ENCODE data around the gene PNO1.

GRCh38 chr2:68178954-68179627, 21.4 kb downstream of the PNO1 start:
- TF ChIP-seq POLR2A (IDR thresholded peaks at IDR 0.05; ENCODE audit: low read length), result no peak
- TF ChIP-seq PBX3 (IDR thresholded peaks at IDR 0.05), result no peak
- no peak for TF ChIP-seq CTCF (IDR thresholded peaks at IDR 0.05)
- no peak for TF ChIP-seq POLR2AphosphoS2 (conservative IDR thresholded peaks at IDR 0.05; ENCODE audit: low read length)
- TF ChIP-seq RCOR1 (IDR thresholded peaks at IDR 0.05; ENCODE audit: low read depth, low read length), result no peak

Measured in A549 (cell line).